Endothelial cell of umbilical vein (primary cell): Measurements from ENCODE around the gene SNAP25.

ENCODE experiments used
- CTCF ChIP-seq, 2 donors: IDR thresholded peaks; 1 replicate in 1 of 2; 2 replicates in 1 of 2; pipeline ENCODE4 v1.5.1; 2011; ENCODE audit warnings: low read length in 2 of 2, mild to moderate bottlenecking in 2 of 2, moderate library complexity in 2 of 2, control low read depth in 1 of 2, inconsistent platforms in 1 of 2, low read depth in 1 of 2; ENCODE audit not compliant: insufficient read depth in 1 of 2; ENCODE audit errors: extremely low read depth in 1 of 2
- EZH2 ChIP-seq: IDR thresholded peaks from 2 replicates; pipeline ENCODE4 v1.6.1; 2012; ENCODE audit warnings: borderline replicate concordance, low read depth, mild to moderate bottlenecking, moderate library complexity, low read length, inconsistent platforms; ENCODE audit not compliant: severe bottlenecking
- MAX ChIP-seq: IDR thresholded peaks from 2 replicates; pipeline ENCODE4 v1.6.1; 2011; ENCODE audit not compliant: insufficient read depth, insufficient read length
- POLR2A ChIP-seq: IDR thresholded peaks from 2 replicates; pipeline ENCODE4 v1.6.1; 2012; ENCODE audit warnings: low read depth, mild to moderate bottlenecking, control low read depth, low read length

GRCh38 chr20:10278412-10278811 lies 59.8 kb downstream of the SNAP25 start:
- no peak for TF ChIP-seq EZH2
- no peak for TF ChIP-seq CTCF (IDR thresholded peaks at IDR 0.05; ENCODE audit: extremely low read depth in 1 of 2, insufficient read depth in 1 of 2, low read depth in 1 of 2, low read length in 2 of 2)
- no peak for TF ChIP-seq POLR2A
- no peak for TF ChIP-seq MAX
